Stomach smooth muscle (tissue), 2 donors: Measurements from ENCODE around the gene CTTN.
A peak's percentile ranks its signal among the peaks of the same experiment; 100 is the strongest.
"Not testable (repeated sequence)": the region's sequence is repeated elsewhere in the genome, so short reads cannot be mapped to it uniquely, and the experiment has no call there.

Experiments used
- H3K27ac ChIP-seq: one replicate; pipeline ENCODE4 v1.7.0; 2013; ENCODE audit warnings: mild to moderate bottlenecking, low read length, inconsistent platforms
- H3K27me3 ChIP-seq, 2 donors: one replicate each; pipeline ENCODE4 v1.7.0; 2013; ENCODE audit warnings: low read length in 2 of 2; ENCODE audit not compliant: insufficient read depth in 2 of 2, control insufficient read depth in 1 of 2
- H3K36me3 ChIP-seq, 2 donors: one replicate each; pipeline ENCODE4 v1.7.0; 2013; ENCODE audit warnings: low read length in 2 of 2; ENCODE audit not compliant: control insufficient read depth in 2 of 2, insufficient read depth in 2 of 2
- H3K4me1 ChIP-seq: one replicate; pipeline ENCODE4 v1.7.0; 2013; ENCODE audit warnings: low read length; ENCODE audit not compliant: control insufficient read depth, insufficient read depth
- H3K4me3 ChIP-seq, 2 donors: one replicate each; pipeline ENCODE4 v1.7.0; 2013; ENCODE audit warnings: low read length in 2 of 2
- H3K9ac ChIP-seq, 2 donors: one replicate each; pipeline ENCODE4 v1.7.0; 2013; ENCODE audit warnings: low read length in 2 of 2, mild to moderate bottlenecking in 1 of 2
- H3K9me3 ChIP-seq, 2 donors: one replicate each; pipeline ENCODE4 v1.7.0; 2013; ENCODE audit warnings: low read length in 2 of 2; ENCODE audit not compliant: control insufficient read depth in 2 of 2
- donor health status: healthy.
- donor health status: Pancreatic carcinoma.

Gene CTTN

DNA sequence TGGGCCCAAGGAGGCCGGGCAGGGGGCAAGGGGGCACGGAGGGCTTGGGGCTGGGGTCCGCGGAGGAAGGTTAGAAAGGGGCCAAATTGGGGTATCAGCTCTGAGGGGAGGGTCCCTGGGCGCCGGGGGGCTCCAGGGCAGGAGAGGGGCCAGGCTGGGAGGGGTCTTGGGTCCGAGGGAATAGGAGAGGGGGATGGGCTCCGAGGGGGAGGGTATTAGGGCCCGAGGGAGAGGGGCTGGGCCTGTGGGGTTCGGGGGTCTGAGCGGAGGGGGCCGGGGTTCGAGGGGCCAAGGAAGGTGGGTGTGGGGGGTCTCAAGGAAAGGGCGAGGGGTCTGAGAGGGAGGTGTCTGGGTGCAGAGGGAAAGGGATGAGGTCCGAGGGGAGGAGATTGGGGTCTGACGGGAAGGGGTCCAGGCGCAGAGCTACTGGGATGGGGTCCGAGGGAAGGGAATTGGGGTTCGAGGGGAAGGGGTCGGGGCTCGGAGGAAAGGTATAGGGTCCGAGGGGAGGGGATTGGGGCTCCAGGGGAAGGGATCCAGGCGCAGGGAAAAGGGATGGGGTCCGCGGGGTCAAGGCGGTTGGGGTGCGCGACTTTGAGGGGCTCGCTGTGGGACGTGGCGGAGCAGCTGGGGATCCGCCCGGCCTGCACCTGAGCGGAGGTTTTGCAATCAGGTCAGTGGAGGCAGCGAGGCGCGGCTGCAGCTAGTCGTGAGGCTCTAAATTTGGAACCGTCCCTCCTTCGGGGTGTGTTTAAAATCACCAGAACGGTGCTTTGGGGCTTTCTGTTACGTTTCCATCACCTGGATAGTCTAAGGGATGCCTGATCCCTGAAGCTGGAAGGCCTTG is 728 bp downstream of the CTTN start:
- no peaks in the 10 kb centered on the region for H3K9me3 ChIP-seq
- no peaks in the 10 kb centered on the region for H3K27me3 ChIP-seq
- H3K4me1 ChIP-seq: peaks cover 31% of the 10 kb centered on the region
- H3K27ac ChIP-seq: peak overlapping the region; percentile 69
- peak overlapping the region; percentile 65 to 76 for H3K9ac ChIP-seq
- peak overlapping the region; percentile 81 to 91 for H3K4me3 ChIP-seq
- no peaks in the 10 kb centered on the region for H3K36me3 ChIP-seq

DNA sequence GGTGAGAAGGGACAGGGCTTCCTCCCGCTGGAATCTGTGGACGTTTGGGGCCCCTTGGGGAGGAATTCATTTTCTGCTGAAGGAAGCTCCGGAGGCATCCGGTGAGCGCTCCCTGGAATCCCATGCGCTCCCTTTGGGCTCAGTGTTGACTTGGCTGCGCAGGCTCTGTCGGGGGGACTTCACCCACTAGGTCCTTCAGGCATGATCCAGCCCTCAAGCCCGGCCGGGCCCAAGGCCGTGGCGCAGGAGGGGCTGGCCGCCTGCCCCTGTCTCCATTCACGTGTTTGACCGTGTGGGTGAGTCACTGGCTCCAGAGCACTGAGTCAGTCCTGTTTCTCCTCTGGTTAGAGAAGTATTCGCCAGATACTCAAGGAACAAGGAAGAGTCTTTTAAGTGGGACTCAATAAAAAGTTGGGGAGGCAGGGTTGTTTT is 1.4 kb downstream of the CTTN start:
- H3K36me3 ChIP-seq: no peaks in the 10 kb centered on the region
- no peaks in the 10 kb centered on the region for H3K9me3 ChIP-seq
- no peaks in the 10 kb centered on the region for H3K27me3 ChIP-seq
- H3K9ac ChIP-seq: peak overlapping the region; percentile 65 to 74
- peak overlapping the region; percentile 81 to 91 for H3K4me3 ChIP-seq
- H3K4me1 ChIP-seq: peaks cover 31% of the 10 kb centered on the region
- peak overlapping the region; percentile 69 for H3K27ac ChIP-seq

DNA sequence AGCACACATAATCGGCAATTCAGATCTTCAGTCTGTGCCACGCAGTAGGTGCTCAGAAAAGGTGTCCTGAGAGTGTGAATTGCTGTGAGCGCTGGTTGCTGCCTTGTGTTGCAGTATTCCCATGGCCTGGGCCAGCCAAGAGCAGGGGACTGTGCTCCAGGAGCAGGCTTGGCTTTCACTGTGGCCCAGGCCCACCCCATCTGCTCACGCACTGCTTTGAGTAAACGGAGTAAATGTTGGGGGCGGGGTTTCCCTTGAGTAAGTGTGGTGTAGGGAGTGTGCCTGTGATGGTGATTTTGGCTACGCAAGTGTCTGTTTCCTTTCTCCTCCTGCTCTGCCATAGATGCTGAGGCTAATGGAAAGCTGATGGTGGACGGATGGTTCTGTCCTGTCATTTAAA is 2.3 kb downstream of the CTTN start:
- Histone ChIP-seq H3K4me1 (peaks cover 31% of the 10 kb centered on the region), H3K27me3 (no peaks in the 10 kb centered on the region), H3K36me3 (peaks cover 4% of the 10 kb centered on the region in 2 donors), H3K27ac (peak overlapping the region; percentile 69), H3K9ac (peak overlapping the region; percentile 36 to 65), H3K4me3 (peak overlapping the region in 1 of 2 donors; percentile 22), H3K9me3 (no peaks in the 10 kb centered on the region)

- no peak overlapping the region for H3K4me3 ChIP-seq
- H3K27ac ChIP-seq: no peak overlapping the region
- H3K4me1 ChIP-seq: peaks cover 29% of the 10 kb centered on the region
- no peak overlapping the region for H3K9ac ChIP-seq
- peaks cover 9 to 11% of the 10 kb centered on the region in 2 donors for H3K36me3 ChIP-seq
- H3K9me3 ChIP-seq: no peaks in the 10 kb centered on the region
- no peaks in the 10 kb centered on the region for H3K27me3 ChIP-seq
Observed at GRCh38 chr11:70402016-70402415, 3.7 kb downstream of the CTTN start.

GRCh38 chr11:70402685-70403084 is 4.4 kb downstream of the CTTN start:
- H3K4me1 ChIP-seq: peaks cover 23% of the 10 kb centered on the region
- H3K36me3 ChIP-seq: peaks cover 16 to 18% of the 10 kb centered on the region in 2 donors
- no peak overlapping the region for H3K27ac ChIP-seq
- no peaks in the 10 kb centered on the region for H3K9me3 ChIP-seq
- H3K9ac ChIP-seq: no peak overlapping the region
- H3K27me3 ChIP-seq: no peaks in the 10 kb centered on the region
- no peak overlapping the region for H3K4me3 ChIP-seq

- Histone ChIP-seq H3K9ac (no peak overlapping the region), H3K4me1 (peaks cover 17% of the 10 kb centered on the region), H3K9me3 (no peaks in the 10 kb centered on the region), H3K36me3 (peaks cover 27 to 29% of the 10 kb centered on the region in 2 donors), H3K4me3 (no peak overlapping the region), H3K27ac (no peak overlapping the region), H3K27me3 (no peaks in the 10 kb centered on the region)
Observed at GRCh38 chr11:70404244-70404643, 5.9 kb downstream of the CTTN start.

DNA sequence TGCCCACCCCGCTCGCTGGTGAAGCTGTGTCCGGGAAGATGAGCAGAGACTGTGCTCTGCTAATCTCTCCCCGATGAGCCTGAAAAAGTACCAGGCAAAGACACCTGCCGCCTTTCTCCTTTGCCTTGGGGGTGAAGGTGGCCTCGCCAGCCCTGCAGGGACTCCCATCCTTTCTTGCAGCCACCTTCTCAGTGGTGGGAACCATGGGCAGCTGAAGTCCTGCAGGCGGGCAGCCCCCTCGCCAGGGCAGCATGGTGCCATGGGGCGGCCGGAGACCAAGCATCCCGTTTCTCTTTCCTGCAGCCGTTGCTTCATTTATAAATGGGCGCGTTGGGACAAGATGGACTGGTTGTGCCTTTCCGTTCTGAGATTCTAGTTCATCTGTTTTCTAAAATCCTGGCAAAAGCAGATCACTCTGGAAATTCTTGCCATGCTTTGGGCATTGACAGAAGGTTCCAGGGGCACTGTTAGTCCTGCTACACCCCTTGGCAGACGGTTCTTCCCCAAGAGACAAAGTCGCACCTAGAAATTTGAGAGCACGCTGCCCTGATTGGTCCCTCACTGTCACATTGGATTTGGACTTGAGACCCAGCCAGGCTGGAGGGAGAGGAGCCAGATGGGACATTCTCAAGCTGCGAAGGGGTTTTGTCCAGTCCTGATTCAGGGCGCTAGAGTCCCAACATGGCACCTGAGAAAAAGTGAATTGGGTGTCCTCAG is 7.5 kb downstream of the CTTN start:
- Histone ChIP-seq H3K4me3 (no peak overlapping the region), H3K36me3 (peaks cover 43 to 45% of the 10 kb centered on the region in 2 donors), H3K9ac (no peak overlapping the region), H3K27ac (no peak overlapping the region), H3K27me3 (no peaks in the 10 kb centered on the region), H3K9me3 (no peaks in the 10 kb centered on the region), H3K4me1 (peaks cover 2% of the 10 kb centered on the region)

GRCh38 chr11:70407121-70407520 is 8.8 kb downstream of the CTTN start:
- H3K27ac ChIP-seq: no peak overlapping the region
- H3K36me3 ChIP-seq: peaks cover 56 to 58% of the 10 kb centered on the region in 2 donors
- H3K4me3 ChIP-seq: no peak overlapping the region
- no peaks in the 10 kb centered on the region for H3K4me1 ChIP-seq
- no peaks in the 10 kb centered on the region for H3K9me3 ChIP-seq
- H3K27me3 ChIP-seq: no peaks in the 10 kb centered on the region
- H3K9ac ChIP-seq: no peak overlapping the region

GRCh38 chr11:70407814-70408213 is 9.5 kb downstream of the CTTN start:
- H3K27ac ChIP-seq: no peak overlapping the region
- no peaks in the 10 kb centered on the region for H3K9me3 ChIP-seq
- H3K4me3 ChIP-seq: no peak overlapping the region
- peaks cover 63 to 64% of the 10 kb centered on the region in 2 donors for H3K36me3 ChIP-seq
- H3K9ac ChIP-seq: no peak overlapping the region
- no peaks in the 10 kb centered on the region for H3K27me3 ChIP-seq
- no peaks in the 10 kb centered on the region for H3K4me1 ChIP-seq

GRCh38 chr11:70408326-70408725 is 10.0 kb downstream of the CTTN start:
- not testable (repeated sequence) for H3K4me1 ChIP-seq, H3K27me3 ChIP-seq, H3K27ac ChIP-seq, H3K4me3 ChIP-seq, H3K9ac ChIP-seq, H3K9me3 ChIP-seq
- H3K36me3 ChIP-seq: peaks cover 68 to 69% of the 10 kb centered on the region in 2 donors

DNA sequence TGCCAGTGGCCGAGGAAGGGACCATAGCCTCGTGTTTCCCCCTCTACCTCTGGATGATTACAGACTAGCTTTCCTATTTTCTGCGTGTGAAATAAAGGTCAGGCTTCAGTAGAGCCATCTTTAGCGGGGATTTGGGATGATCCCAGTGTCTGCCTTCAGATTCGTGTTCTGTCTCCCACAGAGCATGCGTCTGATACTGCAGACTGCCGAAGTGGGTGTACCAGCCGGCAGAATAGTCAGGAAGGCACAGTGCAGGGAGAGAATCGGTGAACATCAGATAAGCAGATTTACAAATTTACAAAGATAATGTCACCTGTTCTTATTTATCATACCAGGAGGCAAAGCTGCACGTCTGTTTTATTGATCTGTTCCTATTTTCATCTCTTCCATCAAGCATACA is 11.1 kb downstream of the CTTN start:
- no peaks in the 10 kb centered on the region for H3K27me3 ChIP-seq
- no peaks in the 10 kb centered on the region for H3K4me1 ChIP-seq
- H3K4me3 ChIP-seq: no peak overlapping the region
- H3K36me3 ChIP-seq: peaks cover 76% of the 10 kb centered on the region in 2 donors
- no peaks in the 10 kb centered on the region for H3K9me3 ChIP-seq
- no peak overlapping the region for H3K27ac ChIP-seq
- H3K9ac ChIP-seq: no peak overlapping the region
